C4-2B (cell line): Measurements from ENCODE around the gene ATPAF2.
"Not testable (repeated sequence)": the region's sequence is repeated elsewhere in the genome, so short reads cannot be mapped to it uniquely, and the experiment has no call there.

ENCODE experiments used
- H3K27ac ChIP-seq: fragments of 450-650 bp; 2 replicates; pipeline ENCODE4 v1.5.1; 2017
- CTCF ChIP-seq: fragments of 450-650 bp; conservative IDR thresholded peaks from 2 replicates; pipeline ENCODE4 v1.5.1; 2017; ENCODE audit warnings: mild to moderate bottlenecking
- ZFX ChIP-seq: fragments of 450-650 bp; IDR thresholded peaks from 2 replicates; pipeline ENCODE4 v1.6.1; 2017

ATPAF2 gene

GRCh38 chr17:18004345-18004744 is 34.6 kb downstream of the ATPAF2 start:
- H3K27ac ChIP-seq = no peak overlapping the region
- TF ChIP-seq ZFX (no peak), CTCF (no peak)

- H3K27ac ChIP-seq = no peak overlapping the region
- TF ChIP-seq ZFX (no peak), CTCF (no peak)
Observed at GRCh38 chr17:18002171-18002570, 36.8 kb downstream of the ATPAF2 start.

- no peak for TF ChIP-seq CTCF
- no peak overlapping the region for H3K27ac ChIP-seq
Observed at GRCh38 chr17:18000030-18000408, 38.9 kb downstream of the ATPAF2 start.

GRCh38 chr17:17999364-18000029 is 39.5 kb downstream of the ATPAF2 start:
- TF ChIP-seq ZFX (no peak), CTCF (no peak)
- no peak overlapping the region for H3K27ac ChIP-seq

GRCh38 chr17:17998934-17999333 is 40.0 kb downstream of the ATPAF2 start:
- no peak overlapping the region for H3K27ac ChIP-seq
- TF ChIP-seq CTCF (no peak), ZFX (no peak)

- not testable (repeated sequence) for H3K27ac ChIP-seq
Observed at GRCh38 chr17:17995887-17996286, 43.1 kb downstream of the ATPAF2 start.

- TF ChIP-seq CTCF (no peak; the same call in 1 of the 2 replicates), ZFX (no peak)
- H3K27ac ChIP-seq = no peak overlapping the region
Observed at GRCh38 chr17:17994271-17995069, 44.5 kb downstream of the ATPAF2 start.

GRCh38 chr17:17993852-17994251 is 45.1 kb downstream of the ATPAF2 start:
- TF ChIP-seq CTCF = no peak
- no peak for TF ChIP-seq ZFX
- no peak overlapping the region for H3K27ac ChIP-seq
